Right lobe of liver (tissue), 6 donors: ENCODE measurements around the gene PCDHGB6. TPM values are rescaled to one million over a fixed set of nuclear protein-coding genes. Genes with fewer than 3 reads are reported as not detected.
"Not testable (repeated sequence)": the region's sequence is repeated elsewhere in the genome, so short reads cannot be mapped to it uniquely, and the experiment has no call there.

Source experiments
- ATAC-seq, 4 donors: fragments of 200-7000 bp; cut with Tn5 transposase; one replicate each; pipeline ENCODE4 v1.9.1; 2020; ENCODE audit warnings: mild to moderate bottlenecking in 4 of 4, moderate library complexity in 4 of 4
- DNase-seq, 3 donors: peaks; one replicate each; pipeline ENCODE4 v3.0.0-alpha.2; 2020
- H3K27ac ChIP-seq, 3 donors: fragments of 200-600 bp; one replicate each; pipeline ENCODE4 v1.8.0; 2022
- H3K27me3 ChIP-seq, 2 donors: fragments of 200-600 bp; one replicate each; pipeline ENCODE4 v1.8.0; 2022
- H3K36me3 ChIP-seq, 4 donors: fragments of 200-600 bp; sonication (generic) in 1 of 4; one replicate each; pipeline versions ENCODE4 v1.5.1 to v1.8.0; 2017 to 2022; ENCODE audit warnings: control low read depth in 1 of 4
- H3K4me1 ChIP-seq, 4 donors: fragments of 200-600 bp; sonication (generic) in 1 of 4; one replicate each; pipeline versions ENCODE4 v1.5.1 to v1.8.0; 2017 to 2022; ENCODE audit warnings: control low read depth in 1 of 4
- H3K4me3 ChIP-seq, 3 donors: fragments of 200-600 bp; one replicate each; pipeline ENCODE4 v1.8.0; 2022
- H3K9me3 ChIP-seq, 4 donors: fragments of 200-600 bp; sonication (generic) in 1 of 4; one replicate each; pipeline versions ENCODE4 v1.5.1 to v1.8.0; 2017 to 2022; ENCODE audit warnings: control low read depth in 1 of 4
- POLR2A ChIP-seq: fragments of 450-650 bp; IDR thresholded peaks from one replicate; pipeline ENCODE4 v1.6.1; 2017; ENCODE audit warnings: antibody characterized with exemption, mild to moderate bottlenecking
- WGBS: methylation state at CpG from one replicate; pipeline ENCODE4 v1.1.6; 2018; ENCODE audit warnings: low coverage, low lambda C conversion rate; ENCODE audit not compliant: insufficient coverage; ENCODE audit errors: missing lambda C conversion rate; 5-methylcytosine and 5-hydroxymethylcytosine counted together
- intact Hi-C, 2 donors: fragments of 100-400 bp; cut with DNase I; formaldehyde crosslinking; loops; one replicate each; pipeline versions ENCODE4 v1.11.2 to v1.14.1; 2022
- total RNA-seq, 6 experiments: library from RNA; depleted of rRNA in 2 of 6; stranded (reverse); fragments of >200 nt in 2 of 6; fragmentation: NEBNext Ultra II Directional in 3 of 6; extraction: Animal tissue kit (Norgen Biotek cat#: 25700) in 3 of 6; gene quantifications; one replicate each; pipeline versions ENCODE4 v1.1.0 to v1.2.4, GENCODE V29; 2016 to 2023
- TF ChIP-seq, protein P1 (sequence below), 4 donors: fragments of 200-600 bp in 3 of 4; fragments of 450-650 bp in 1 of 4; IDR thresholded peaks; one replicate each; pipeline versions ENCODE4 v1.5.1 to v1.8.0; 2016 to 2022; ENCODE audit warnings: antibody characterized with exemption in 4 of 4, mild to moderate bottlenecking in 2 of 4
- donor health status: DM: no; HTN: yes; CAD: no.
- donor health status: DM: no; HTN: no; CAD: no.
- donor health status: DM: no; HTN: no; CAD: no.
- donor health status: DM: no; HTN: yes; CAD: no.
- donor health status: DM: no; HTN: yes; CAD: no.

The PCDHGB6 gene
- total RNA-seq, 6 experiments from 2014 or later, result 1.9 to 5.0 (median 2.9) TPM

DNA sequence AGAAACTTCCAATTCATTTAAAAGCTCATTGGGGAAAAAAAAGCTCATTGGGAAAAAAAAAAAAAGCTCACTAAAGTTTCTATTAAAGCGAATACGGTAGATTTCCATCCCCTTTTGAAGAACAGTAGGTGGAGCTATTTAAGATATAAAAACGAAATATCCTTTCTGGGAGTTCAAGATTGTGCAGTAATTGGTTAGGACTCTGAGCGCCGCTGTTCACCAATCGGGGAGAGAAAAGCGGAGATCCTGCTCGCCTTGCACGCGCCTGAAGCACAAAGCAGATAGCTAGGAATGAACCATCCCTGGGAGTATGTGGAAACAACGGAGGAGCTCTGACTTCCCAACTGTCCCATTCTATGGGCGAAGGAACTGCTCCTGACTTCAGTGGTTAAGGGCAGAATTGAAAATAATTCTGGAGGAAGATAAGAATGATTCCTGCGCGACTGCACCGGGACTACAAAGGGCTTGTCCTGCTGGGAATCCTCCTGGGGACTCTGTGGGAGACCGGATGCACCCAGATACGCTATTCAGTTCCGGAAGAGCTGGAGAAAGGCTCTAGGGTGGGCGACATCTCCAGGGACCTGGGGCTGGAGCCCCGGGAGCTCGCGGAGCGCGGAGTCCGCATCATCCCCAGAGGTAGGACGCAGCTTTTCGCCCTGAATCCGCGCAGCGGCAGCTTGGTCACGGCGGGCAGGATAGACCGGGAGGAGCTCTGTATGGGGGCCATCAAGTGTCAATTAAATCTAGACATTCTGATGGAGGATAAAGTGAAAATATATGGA is 22.7 kb downstream of the PCDHGB6 start, which contains the start of gene PCDHGA12:
PCDHGA12 (plus strand) TSS at position 176 of the 782 bp plus-strand sequence; CDS start at position 429, 253 bp downstream.
- intact Hi-C loops, result no loop called here
- TF ChIP-seq, protein P1, sequence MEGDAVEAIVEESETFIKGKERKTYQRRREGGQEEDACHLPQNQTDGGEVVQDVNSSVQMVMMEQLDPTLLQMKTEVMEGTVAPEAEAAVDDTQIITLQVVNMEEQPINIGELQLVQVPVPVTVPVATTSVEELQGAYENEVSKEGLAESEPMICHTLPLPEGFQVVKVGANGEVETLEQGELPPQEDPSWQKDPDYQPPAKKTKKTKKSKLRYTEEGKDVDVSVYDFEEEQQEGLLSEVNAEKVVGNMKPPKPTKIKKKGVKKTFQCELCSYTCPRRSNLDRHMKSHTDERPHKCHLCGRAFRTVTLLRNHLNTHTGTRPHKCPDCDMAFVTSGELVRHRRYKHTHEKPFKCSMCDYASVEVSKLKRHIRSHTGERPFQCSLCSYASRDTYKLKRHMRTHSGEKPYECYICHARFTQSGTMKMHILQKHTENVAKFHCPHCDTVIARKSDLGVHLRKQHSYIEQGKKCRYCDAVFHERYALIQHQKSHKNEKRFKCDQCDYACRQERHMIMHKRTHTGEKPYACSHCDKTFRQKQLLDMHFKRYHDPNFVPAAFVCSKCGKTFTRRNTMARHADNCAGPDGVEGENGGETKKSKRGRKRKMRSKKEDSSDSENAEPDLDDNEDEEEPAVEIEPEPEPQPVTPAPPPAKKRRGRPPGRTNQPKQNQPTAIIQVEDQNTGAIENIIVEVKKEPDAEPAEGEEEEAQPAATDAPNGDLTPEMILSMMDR (IDR thresholded peaks at IDR 0.05), result peak; percentile 12 to 39 (median 36)
- TF ChIP-seq POLR2A, result no peak
- Histone ChIP-seq H3K27me3 (no peaks in the 10 kb centered on the region), H3K27ac (no peak within 1 kb of the TSS), H3K36me3 (no peaks in the 10 kb centered on the region), H3K4me1 (no peaks in the 10 kb centered on the region), H3K4me3 (peak within 1 kb of the TSS in 2 of 3 donors; percentile 0 to 24), H3K9me3 (peaks cover 0 to 7% (median 6%) of the 10 kb centered on the region in 4 donors)
- DNase-seq, result no peak
- WGBS, result 12% methylated on average over 32 of the region's 33 CpGs
- peak; percentile 63 to 90 (median 82) for ATAC-seq

DNA sequence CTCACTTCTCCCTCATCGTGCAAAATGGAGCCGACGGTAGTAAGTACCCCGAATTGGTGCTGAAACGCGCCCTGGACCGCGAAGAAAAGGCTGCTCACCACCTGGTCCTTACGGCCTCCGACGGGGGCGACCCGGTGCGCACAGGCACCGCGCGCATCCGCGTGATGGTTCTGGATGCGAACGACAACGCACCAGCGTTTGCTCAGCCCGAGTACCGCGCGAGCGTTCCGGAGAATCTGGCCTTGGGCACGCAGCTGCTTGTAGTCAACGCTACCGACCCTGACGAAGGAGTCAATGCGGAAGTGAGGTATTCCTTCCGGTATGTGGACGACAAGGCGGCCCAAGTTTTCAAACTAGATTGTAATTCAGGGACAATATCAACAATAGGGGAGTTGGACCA is 23.5 kb downstream of the PCDHGB6 start:
- peaks cover 0 to 7% (median 6%) of the 10 kb centered on the region in 4 donors for H3K9me3 ChIP-seq
- peak overlapping the region in 2 of 3 donors; percentile 0 to 24 for H3K4me3 ChIP-seq
- no peak for TF ChIP-seq POLR2A
- TF ChIP-seq, protein P1 (IDR thresholded peaks at IDR 0.05), result no peak
- no peaks in the 10 kb centered on the region for H3K4me1 ChIP-seq
- intact Hi-C loops, result no loop called here
- ATAC-seq (peak in 1 of 4 donors; percentile 32), DNase-seq (no peak)
- no peak overlapping the region for H3K27ac ChIP-seq
- H3K36me3 ChIP-seq, result no peaks in the 10 kb centered on the region
- no peaks in the 10 kb centered on the region for H3K27me3 ChIP-seq
- WGBS, result 16% methylated on average over 5 of the region's 37 CpGs

DNA sequence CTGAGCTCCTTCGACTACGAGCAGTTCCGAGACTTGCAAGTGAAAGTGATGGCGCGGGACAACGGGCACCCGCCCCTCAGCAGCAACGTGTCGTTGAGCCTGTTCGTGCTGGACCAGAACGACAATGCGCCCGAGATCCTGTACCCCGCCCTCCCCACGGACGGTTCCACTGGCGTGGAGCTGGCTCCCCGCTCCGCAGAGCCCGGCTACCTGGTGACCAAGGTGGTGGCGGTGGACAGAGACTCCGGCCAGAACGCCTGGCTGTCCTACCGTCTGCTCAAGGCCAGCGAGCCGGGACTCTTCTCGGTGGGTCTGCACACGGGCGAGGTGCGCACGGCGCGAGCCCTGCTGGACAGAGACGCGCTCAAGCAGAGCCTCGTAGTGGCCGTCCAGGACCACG is 24.5 kb downstream of the PCDHGB6 start:
- WGBS, result no CpG with 5 or more reads among the region's 38 CpGs
- H3K4me3 ChIP-seq, DNase-seq, H3K4me1 ChIP-seq, intact Hi-C loops, H3K27ac ChIP-seq, H3K36me3 ChIP-seq, H3K27me3 ChIP-seq, H3K9me3 ChIP-seq, ATAC-seq: not testable (repeated sequence)

DNA sequence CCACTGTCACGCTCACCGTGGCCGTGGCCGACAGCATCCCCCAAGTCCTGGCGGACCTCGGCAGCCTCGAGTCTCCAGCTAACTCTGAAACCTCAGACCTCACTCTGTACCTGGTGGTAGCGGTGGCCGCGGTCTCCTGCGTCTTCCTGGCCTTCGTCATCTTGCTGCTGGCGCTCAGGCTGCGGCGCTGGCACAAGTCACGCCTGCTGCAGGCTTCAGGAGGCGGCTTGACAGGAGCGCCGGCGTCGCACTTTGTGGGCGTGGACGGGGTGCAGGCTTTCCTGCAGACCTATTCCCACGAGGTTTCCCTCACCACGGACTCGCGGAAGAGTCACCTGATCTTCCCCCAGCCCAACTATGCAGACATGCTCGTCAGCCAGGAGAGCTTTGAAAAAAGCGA is 24.9 kb downstream of the PCDHGB6 start:
- intact Hi-C loops, H3K27ac ChIP-seq, ATAC-seq, H3K4me1 ChIP-seq, H3K27me3 ChIP-seq, H3K36me3 ChIP-seq, H3K9me3 ChIP-seq, H3K4me3 ChIP-seq, DNase-seq: not testable (repeated sequence)
- 46% methylated on average over 11 of the region's 29 CpGs for WGBS

DNA sequence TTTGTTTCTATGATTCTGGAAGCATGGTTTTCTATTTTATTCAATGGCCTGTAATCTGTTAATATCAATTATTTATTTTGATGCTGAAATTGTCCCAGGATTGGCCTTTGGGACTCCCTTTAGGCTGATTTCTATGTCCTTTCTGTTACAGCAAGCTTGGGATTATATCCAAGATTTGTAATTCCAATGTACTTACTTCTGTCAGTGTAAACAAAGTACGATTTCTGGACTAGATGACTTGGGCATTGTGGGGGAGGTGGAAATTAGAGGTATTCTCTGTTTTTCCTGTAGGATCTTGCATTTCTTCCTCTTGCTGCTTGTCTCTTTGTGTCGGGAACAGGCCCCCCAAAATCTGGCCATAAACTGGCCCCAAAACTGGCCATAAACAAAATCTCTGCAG is 26.2 kb downstream of the PCDHGB6 start:
- Histone ChIP-seq H3K4me3 (no peak overlapping the region), H3K9me3 (peaks cover 0 to 7% (median 2%) of the 10 kb centered on the region in 4 donors), H3K27ac (no peak overlapping the region), H3K27me3 (no peaks in the 10 kb centered on the region), H3K36me3 (no peaks in the 10 kb centered on the region), H3K4me1 (no peaks in the 10 kb centered on the region)
- TF ChIP-seq, protein P1 (IDR thresholded peaks at IDR 0.05), result no peak
- TF ChIP-seq POLR2A, result no peak
- DNase-seq, result no peak
- intact Hi-C loops, result no loop called here
- no peak for ATAC-seq
- WGBS, result 46% methylated on average over 2 of the region's 2 CpGs
